IPS DF 19.7 (cell line): ENCODE results near the gene PARP12.

ENCODE experiments used
- DNase-seq: peaks from one replicate; pipeline ENCODE4 v3.0.0-alpha.2; 2013; ENCODE audit warnings: low read depth, low spot score

Gene PARP12

DNA sequence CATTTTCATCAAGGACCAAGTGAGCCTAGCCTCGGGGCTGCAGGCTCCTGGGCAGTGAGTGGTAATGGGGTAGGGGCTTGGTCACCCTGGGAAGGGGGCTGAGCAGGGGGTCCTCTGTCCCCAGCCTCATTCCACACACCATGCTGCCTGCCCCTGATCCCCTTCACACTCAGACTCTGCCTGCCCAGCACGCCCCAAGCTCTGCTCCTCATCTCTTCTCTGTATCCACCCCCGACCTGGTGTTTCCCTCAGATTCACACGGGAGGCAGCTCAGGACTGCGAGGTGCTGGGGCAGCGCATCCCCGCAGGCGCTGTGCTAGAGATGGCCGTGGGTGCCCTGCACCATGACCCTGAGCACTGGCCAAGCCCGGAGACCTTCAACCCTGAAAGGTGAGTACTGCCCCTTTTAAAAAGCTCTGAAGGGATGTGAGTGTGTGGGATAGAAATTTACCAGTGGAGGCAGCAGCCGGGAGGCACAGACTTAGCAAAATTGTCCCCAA is 47.2 kb downstream of the PARP12 start:
- no peak for DNase-seq

DNA sequence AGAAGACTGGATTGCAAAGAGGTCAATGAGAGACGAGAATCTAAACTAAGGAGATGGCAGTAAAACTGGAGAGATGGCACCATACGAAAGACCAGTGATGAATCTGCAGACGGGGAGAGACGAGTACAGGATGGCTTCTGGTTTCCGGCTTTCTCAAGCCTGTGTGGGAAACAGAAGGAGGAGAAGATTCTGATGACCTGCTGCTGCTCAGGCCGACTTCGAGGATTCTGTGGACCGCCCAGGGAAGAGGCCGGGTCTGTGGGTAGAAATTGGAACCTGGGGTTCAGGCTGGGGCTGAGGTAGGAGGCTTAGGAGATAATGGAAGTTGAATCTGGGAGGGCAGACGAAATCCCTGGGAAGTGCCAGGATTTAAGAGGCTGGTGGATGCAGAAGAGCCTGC is 48.6 kb downstream of the PARP12 start:
- no peak for DNase-seq

DNA sequence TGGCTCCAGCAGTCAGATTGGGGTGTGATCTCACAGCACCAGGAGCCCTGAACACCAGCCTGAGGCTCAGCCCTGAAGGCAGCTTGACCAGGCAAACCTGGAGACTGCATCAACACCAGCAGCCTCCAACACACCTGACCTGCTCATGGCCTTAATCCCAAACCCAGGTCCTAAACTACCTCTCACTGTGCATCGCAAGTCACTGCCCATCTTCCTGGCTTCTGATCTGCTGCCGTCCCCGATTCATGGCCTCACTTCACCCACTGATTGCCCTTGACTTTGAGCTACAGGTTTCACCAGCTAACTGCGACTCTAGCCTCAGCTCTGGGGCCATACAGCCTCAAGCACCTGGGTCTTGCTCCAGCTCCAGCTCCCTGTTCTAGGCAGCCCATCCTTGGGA is 49.1 kb downstream of the PARP12 start:
- no peak for DNase-seq

DNA sequence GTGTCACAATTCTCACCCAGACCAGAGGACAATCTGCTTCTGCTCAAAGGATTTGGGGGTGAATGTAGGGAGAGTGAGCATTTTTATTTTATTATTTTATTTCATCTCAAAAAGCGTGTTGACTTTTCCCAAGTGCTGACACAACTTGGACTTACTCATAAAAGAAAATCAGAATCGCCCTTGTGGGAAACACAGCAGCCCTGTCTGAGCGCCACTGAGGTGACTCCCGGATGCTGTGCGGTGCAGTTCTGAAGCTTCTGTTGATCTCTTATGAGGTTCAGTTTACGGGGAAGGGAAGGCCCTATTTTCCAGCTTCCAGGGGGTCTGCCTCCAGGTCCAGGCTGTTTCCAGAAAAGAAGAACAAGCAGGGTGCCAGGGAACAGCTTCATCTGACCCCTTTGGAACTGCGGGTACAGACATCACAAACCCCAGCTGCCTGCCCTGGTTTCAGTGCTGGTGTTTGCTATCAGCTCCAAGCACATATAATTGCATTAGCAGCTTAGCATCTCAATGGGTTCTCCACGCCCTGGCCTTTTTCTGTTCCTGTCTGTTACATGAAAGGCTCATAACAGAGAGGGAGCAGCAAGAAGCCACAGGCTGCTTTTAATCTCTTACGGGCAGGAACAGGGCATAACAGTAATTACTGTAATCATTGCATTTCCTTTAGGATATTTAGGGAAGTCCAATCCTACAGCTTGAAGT is 52.4 kb downstream of the PARP12 start:
- no peak for DNase-seq

DNA sequence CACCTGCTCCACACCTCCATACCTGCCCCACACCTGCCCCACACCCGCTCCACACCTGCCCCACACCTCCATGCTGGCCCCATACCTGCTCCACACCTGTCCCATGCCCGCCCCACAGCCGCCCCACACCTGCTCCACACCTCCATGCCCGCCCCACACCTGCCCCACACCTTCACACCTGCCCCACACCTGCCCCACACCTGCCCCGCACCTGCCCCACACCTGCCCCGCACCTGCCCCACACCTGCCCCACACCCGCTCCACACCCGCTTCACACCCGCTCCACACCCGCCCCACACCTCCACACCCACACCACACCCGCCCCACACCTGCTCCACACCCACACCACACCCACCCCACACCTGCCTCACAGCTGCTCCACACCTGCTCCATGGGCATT is 53.0 kb downstream of the PARP12 start:
- no peak for DNase-seq

DNA sequence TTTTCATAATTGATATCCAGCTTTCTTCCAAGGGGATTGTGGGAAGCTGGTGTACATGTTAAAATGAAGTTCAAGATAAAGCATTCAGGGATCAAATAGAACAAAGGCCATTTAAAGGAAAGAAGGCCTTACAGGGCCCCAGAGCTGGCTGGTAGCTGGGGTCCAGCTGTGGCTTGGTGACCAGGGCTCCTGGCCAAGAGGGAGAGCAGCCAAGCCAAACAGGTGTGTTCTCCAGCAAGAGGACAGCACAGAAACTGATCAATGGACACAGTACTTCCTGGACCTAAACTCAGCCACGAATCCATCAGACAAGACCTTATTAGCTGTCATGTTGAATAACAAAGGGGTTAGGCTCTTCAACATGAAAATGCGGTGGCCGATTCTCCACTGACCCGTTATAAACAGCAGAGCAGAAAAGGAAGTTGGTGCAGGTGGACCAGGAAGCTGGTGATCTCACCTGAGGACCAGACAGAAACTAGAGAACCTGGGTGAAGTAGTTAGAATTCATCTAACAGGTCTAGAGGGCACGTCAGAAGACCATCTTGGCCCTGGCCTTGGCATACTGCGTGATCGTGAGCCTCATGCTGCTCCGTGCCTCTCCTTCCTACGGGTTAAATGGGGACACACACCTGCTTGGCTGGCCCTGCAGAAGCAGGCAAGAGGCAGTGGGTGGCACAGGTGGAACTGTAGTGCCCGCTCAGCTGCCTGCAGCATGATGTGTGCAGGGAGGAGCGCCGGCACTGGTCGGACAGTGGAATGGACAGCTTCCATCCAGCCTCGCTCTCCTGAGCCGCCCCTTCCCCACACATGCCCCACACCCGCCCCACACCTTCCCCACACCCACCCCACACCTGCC is 53.8 kb downstream of the PARP12 start:
- no peak for DNase-seq

DNA sequence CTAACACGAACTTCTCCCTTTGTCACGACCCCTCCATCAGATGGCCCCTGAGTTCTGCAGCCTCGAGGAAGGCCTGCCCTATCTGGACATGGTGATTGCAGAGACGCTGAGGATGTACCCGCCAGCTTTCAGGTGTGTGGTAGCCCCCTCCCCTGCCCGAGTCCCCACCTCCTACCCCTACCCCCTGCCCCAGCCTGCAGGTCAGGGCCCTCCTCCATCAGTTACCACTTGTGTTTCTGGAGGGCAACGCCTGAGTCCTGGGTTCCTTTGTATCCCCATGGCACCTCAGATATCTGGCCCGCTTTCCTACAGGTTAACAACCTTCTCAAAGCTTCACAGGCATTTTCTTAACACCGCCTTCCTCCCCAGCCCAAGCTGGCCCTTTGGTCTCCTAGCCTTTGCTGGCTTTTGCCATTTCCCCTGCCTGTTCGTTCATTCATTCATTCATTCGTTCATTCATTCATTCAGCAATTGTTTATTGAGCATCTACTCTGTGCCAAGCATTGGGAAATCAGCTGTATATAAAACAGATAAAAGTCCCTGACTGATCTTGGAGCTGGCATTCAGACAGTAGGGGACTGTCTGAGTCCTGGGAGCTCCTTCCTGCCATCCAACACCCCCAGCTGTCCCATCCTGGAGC is 55.6 kb downstream of the PARP12 start:
- DNase-seq, result no peak

DNA sequence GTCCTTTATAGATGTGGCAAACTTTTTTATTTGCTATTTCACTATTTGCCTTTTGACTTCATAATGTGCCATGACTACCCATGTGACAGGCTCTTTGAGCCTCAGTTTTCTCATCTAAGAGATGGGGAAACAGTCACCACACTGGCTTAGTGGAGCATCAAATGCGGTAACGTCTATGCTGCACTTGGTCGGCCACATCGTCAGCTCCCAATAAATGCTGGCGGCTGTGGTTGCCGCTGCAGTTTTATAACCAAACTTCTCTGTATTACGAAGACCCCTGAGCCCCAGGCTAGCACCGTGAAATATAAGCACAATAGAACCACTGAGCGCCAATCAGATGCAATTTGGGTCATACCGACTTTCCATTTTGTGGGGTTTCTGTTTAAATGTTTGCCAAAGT is 56.2 kb downstream of the PARP12 start:
- DNase-seq, result no peak

DNA sequence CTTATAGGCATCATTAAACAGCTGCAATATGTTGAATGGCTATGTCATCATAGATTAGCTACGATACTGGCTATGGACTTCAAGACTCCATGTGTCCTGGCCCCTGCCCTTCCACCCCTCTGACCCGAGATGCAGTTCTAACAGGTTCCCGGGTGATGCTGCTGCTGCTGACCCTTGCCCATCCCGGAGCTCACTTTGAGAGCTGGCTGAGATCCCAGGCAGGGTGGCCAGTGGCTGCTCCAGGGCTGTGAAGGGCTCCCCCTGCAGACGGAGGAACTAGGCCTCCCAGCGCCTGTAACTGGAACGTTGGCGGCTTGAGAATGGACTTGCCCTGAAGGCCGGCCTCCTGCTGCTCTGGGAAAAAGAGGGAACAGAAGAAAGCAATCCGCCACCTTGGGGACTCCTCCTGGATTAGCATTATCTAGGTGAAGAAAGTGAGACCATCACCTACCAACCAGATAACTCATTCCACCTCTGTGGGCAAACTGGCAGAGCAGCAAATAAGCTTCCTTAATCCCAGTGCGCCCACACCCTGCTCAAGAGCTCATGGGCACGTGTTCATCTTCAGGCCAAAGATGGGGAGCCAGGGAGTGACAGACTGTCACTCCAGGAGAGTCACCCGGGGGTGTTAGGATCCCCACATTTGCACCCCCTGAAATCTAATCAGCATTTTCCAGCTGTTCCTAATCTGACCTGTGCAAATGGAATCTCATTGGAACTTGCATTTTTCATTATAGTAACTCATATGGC is 56.8 kb downstream of the PARP12 start:
- DNase-seq, result peak; percentile 52

DNA sequence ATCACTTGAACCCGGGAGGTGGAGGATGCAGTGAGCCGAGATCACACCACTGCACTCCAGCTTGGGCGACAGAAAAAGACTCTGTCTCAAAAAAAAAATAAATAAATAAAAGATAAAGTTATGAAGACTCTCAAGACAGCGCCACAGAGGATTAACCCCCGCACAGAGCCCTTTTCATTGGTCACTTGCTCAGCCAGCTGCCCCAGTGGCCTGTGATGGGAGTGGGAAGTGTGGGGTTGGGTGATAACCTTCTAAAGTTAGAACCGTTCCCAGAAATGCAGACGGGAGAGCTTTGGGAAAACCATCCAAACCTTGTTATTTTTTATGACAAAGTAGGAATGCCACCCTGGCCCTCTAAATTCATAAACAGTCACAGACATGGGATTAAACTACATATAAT is 57.4 kb downstream of the PARP12 start:
- DNase-seq, result no peak

DNA sequence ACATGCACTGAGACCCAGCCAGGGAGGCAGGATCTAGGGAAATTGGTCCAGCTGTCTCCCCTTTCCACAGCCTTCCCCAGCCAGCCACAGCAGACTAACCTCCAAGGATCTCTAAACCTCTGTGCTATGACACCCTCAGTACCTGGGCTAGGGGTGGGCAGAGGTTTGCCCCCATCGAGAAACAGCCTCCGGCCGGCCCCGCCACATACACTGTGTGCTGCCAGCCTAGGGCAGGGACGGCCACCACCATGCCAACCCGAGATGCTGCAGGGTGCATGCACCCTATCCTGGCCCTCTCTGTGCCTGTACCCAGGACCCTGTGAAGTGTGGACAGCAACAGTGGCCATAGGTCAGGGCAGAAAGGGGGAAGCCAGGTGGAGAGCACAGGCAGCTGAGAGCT is 58.1 kb downstream of the PARP12 start:
- DNase-seq, result no peak

DNA sequence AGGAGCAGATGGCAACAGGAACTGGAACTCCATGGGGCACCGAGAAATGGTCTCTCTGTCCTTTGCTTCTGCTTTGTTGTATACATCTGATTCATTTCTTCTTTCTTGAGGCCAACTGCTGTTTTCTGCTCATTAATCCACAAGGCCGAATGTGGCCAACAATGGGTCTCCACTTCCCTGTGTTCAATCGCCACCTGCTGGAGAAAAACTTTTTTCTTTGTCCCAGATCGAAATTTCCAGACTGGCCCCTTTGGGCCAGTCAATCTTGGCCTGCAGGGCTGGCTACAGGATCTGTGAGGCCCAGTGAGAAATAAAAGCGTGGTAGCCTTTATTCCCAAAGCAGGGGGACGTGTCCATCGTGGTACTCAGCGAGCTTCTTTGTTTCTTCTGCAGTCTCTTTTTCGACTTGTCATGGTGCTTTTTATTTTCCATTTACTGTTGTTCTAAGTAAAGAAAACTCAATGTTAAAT is 58.8 kb downstream of the PARP12 start:
- DNase-seq, result no peak

DNA sequence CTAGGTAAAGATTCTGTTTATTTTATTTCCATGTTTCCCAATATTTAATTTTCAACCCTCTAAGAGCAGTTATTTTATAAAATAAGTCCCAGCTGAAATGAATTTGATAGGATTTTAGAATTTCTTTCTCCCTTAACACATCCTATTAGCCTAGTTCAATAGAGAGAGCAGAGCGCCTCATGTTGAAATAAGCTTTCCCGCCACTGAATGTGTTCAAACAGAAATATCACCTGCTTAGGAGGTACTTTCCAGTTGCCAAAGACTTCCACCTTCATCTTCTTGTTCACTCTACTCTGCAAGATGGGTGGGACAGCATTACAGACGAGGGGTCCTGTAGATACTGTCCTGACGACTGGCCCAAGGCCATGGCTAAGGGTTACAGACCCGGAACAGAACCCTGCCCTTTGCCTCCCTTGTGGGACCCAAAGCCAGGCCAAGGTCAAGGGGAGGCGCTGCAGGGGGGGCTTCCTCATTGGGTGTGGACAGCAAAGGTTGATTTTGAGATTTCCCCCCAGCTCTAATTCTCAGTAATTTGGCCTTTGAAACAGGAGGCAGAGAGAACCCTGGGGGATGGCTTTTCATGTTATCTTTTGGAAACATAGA is 62.0 kb downstream of the PARP12 start:
- no peak for DNase-seq

DNA sequence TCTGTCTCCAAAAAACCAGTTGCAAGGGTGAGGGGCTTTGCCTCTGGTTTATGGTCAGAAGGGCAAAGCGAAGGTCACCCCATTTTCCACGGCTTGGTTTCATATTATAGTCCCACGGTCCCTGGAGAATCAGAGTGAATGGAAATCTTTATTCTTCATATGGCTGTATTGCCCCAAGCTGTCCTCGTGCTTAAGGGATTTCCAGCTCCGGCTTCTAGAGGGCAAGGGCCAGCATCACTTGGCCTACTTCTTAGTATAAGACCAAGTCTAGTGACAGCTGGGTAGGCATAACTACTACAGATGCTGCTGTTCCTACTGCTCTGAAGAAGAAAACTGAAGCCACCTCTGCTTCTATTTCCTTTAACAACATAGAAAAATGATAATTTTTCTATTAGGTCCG is 63.2 kb downstream of the PARP12 start:
- DNase-seq, result no peak

DNA sequence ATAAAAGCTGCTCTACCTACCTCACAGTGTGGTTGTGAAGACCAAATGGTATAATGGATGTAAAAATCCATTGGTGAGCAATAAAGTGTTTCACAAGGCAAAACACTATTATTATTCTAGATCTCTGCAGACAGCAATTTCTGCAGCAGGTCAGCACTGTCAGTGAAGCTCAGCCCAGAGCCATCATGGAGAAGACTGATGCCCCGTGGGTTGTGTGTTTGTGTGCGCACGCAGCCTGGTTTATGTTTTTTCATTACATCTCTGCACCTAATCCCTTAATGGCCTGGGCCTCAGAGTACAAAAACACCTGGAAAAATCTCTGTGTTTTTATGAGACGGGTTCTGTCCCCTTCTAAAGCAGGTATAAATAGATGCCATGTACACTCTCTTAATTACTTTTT is 64.2 kb downstream of the PARP12 start:
- no peak for DNase-seq

DNA sequence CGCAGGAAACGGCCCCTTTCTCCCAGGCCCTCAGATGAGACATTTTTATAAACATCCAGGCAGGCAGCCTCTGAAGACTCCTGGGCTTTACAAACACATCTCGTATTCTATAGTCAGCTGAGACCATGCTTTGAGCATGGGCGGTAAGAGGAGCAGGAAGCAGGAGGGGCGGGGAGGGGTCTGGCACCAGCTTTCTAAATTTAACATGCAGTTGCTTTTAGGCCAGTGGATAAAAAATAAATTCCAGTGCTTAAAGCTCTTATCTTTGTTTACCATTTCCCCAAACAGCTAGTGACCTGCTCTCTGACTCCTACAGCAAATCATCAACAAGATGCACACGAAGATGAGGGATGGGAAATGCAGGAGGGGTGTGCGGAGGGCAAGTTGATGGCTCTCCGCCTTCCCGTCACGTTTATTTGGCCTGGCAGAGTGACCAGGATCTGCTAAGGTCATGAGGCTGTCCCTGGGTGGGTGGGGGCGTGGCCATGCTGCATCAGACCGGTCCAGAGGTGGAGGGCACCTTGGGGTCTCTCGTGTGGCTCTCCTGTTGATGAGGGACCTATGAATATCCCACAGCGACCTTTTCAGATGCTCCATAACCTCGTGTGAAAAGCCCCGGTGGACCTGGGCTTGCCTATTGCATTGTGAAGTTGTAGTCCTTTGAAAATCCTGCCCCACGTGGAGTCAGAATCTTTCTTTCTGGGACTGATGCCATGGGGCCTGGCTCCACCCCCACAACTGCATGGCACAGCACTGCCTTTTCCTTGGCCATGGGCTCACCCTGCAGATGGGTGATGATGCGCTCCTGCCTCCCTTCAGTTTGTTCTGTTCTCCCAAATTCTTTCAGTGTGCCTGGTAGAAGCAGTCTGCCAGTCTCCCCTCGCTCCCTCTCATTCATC is 67.5 kb downstream of the PARP12 start:
- DNase-seq, result no peak

DNA sequence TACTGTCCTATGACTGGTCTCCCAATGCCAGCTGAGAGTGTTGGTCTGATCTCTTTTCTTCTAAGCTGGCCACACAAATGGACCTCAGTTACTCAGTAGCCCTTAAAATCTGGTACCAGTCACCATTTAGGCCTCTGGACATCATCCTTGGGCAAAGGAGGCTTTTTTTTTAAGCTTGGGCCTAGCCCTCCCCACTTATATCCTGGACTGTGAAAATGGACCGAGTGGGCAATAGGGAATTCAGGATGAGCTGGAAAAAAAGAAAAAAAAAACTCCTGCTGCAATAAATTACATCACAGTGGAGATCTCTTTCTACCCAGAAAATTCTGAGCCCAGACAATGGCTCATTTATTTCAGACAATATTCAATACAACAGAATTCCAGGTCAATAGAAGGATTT is 68.4 kb downstream of the PARP12 start:
- DNase-seq, result no peak

DNA sequence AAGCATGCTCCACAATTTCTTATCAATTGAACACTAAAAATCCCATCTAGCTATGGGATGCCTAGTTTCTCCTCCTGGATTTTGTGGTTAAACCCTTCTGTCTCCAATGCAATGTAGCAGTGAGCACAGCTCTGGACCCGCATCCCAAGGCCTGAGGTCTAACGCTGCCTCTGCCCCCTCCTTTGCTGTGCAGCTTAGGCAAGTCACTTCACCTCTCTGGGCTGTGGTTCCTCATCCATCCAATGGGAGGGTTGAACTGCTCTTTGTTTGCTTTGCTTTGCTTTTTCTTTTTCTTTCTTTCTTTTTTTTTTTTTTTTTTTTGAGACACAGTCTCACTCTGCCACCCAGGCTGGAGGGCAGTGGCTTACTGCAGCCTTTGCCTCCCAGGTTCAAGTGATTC is 69.2 kb downstream of the PARP12 start:
- DNase-seq, result no peak

DNA sequence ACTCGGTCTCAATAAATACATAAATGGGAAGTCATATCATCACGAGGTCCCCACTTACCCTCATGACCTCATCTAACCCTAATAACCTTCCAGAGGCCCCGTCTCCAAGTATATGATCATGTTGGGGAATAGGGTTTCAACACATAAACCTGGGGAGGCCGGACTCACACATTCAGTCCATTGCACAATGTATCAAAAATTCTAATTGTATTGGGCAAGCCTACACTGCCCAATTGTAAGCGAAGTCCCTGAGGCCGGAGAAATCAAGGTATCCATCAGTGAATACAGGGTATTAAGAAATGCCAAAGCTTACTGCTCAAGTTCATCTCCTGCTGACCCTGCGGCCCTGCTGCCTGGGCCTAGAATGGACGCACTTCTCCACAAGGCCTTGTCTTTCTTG is 69.6 kb downstream of the PARP12 start:
- DNase-seq, result no peak

DNA sequence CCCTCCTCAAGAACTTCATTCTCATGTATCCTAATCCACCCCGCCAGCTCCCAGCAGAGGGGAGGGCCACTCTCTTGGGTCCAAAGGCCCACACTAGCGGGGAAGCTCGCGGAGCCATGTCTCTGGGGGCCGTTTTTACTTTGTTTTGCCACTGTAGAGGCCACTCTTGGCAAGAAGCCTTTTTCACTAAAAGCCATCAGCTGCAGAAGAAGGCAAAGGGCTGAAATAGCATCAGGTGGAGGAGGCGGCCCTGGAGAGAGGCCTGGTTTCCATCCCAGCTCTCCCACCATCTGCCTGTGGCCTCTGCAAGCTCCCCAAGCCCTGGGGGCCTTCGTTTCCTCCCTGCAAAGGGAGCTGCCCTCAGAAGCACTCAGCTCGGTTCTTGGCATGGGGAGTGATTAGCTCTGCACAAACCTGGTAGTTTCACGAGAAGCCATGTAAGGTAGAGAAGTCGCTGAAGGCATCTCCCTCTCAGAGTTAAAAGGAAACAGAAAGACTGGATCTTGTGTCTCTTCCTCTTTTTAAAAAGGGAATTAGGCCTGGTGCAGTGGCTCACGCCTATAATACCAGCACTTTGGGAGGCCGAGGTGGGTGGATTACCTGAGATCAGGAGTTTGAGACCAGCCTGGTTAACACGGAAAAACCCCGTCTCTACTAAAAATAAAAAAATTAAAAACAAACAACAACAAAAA is 70.3 kb downstream of the PARP12 start:
- no peak for DNase-seq
